Retinal pigment epithelial cell (primary cell): ENCODE results near the gene PCDHA11.
"Not testable (repeated sequence)": the region's sequence is repeated elsewhere in the genome, so short reads cannot be mapped to it uniquely, and the experiment has no call there.

ENCODE experiments used
- DNase-seq: peaks from one replicate; pipeline ENCODE4 v3.0.0-alpha.2; 2010; ENCODE audit warnings: low read depth
- H3K4me3 ChIP-seq: 2 replicates; pipeline ENCODE4 v1.5.1; 2011; ENCODE audit warnings: mild to moderate bottlenecking, low read length, control low read depth, moderate library complexity
- TF ChIP-seq, protein P1 (sequence below): conservative IDR thresholded peaks from 2 replicates; pipeline ENCODE4 v1.5.1; 2011; ENCODE audit warnings: low read depth, low read length, control low read depth, inconsistent platforms

Gene PCDHA11

DNA sequence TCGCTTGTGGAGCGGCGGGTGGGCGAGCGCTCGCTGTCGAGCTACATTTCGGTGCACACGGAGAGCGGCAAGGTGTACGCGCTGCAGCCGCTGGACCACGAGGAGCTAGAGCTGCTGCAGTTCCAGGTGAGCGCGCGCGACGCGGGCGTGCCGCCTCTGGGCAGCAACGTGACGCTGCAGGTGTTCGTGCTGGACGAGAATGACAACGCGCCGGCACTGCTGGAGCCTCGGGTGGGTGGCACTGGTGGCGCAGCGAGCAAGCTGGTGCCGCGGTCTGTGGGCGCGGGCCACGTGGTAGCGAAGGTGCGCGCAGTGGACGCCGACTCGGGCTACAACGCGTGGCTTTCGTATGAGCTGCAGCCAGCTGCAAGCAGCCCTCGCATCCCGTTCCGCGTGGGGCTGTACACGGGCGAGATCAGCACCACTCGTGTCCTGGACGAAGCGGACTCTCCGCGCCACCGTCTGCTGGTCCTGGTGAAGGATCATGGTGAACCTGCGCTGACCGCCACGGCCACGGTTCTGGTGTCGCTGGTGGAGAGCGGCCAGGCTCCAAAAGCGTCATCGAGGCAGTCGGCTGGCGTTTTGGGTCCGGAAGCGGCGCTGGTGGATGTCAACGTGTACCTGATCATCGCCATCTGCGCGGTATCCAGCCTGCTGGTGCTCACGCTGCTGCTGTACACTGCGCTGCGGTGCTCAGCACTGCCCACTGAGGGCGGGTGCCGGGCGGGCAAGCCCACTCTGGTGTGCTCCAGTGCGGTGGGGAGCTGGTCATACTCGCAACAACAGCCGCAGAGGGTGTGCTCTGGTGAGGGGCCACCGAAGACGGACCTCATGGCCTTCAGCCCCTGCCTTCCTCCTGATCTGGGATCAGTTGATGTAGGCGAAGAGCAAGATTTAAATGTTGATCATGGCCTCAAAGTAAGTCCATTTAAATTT lies 25.7 kb upstream of the PCDHA11 start:
- no peak overlapping the region for H3K4me3 ChIP-seq
- no peak for DNase-seq
- TF ChIP-seq, protein P1, sequence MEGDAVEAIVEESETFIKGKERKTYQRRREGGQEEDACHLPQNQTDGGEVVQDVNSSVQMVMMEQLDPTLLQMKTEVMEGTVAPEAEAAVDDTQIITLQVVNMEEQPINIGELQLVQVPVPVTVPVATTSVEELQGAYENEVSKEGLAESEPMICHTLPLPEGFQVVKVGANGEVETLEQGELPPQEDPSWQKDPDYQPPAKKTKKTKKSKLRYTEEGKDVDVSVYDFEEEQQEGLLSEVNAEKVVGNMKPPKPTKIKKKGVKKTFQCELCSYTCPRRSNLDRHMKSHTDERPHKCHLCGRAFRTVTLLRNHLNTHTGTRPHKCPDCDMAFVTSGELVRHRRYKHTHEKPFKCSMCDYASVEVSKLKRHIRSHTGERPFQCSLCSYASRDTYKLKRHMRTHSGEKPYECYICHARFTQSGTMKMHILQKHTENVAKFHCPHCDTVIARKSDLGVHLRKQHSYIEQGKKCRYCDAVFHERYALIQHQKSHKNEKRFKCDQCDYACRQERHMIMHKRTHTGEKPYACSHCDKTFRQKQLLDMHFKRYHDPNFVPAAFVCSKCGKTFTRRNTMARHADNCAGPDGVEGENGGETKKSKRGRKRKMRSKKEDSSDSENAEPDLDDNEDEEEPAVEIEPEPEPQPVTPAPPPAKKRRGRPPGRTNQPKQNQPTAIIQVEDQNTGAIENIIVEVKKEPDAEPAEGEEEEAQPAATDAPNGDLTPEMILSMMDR = no peak

DNA sequence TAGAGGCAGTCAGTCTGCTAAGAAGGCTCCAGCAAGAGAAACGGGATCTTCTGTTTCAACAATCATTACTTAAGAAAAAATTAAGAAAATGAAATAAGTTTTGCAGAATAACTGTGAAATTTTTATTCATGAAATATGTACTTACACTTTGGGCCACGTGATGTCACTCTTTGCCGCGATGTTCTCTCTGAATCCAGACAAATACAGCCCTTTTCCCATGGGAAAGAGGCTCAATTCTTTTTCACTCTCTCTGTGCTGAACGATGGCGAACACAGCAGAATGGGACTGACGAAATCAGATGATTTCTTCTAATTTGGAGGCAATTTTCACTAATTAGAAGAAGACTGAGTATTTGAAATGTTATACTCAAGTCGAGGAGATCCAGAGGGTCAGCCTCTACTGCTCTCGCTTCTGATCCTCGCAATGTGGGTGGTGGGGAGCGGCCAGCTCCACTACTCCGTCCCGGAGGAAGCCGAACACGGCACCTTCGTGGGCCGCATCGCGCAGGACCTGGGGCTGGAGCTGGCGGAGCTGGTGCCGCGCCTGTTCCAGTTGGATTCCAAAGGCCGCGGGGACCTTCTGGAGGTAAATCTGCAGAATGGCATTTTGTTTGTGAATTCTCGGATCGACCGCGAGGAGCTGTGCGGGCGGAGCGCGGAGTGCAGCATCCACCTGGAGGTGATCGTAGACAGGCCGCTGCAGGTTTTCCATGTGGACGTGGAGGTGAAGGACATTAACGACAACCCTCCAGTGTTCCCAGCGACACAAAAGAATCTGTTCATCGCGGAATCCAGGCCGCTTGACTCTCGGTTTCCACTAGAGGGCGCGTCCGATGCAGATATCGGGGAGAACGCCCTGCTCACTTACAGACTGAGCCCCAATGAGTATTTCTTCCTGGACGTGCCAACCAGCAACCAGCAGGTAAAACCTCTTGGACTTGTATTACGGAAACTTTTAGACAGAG lies 20.3 kb upstream of the PCDHA11 start, which contains the start of gene PCDHA9:
PCDHA9 (plus strand) TSS at position 244 of the 964 bp plus-strand sequence; CDS start at position 358, 114 bp downstream.
- DNase-seq, H3K4me3 ChIP-seq: not testable (repeated sequence)

DNA sequence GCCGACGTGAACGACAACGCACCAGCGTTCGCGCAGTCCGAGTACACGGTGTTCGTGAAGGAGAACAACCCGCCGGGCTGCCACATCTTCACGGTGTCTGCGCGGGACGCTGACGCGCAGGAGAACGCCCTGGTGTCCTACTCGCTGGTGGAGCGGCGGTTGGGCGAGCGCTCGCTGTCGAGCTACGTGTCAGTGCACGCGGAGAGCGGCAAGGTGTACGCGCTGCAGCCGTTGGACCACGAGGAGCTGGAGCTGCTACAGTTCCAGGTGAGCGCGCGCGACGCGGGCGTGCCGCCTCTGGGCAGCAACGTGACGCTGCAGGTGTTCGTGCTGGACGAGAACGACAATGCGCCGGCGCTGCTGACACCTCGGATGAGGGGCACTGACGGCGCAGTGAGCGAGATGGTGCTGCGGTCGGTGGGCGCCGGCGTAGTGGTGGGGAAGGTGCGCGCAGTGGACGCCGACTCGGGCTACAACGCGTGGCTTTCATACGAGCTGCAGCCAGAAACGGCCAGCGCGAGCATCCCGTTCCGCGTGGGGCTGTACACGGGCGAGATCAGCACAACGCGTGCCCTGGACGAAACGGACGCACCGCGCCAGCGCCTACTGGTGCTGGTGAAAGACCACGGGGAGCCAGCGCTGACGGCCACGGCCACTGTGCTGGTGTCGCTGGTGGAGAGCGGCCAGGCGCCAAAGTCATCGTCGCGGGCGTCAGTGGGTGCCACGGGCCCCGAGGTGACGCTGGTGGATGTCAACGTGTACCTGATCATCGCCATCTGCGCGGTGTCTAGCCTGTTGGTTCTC lies 18.7 kb upstream of the PCDHA11 start:
- not testable (repeated sequence) for DNase-seq, H3K4me3 ChIP-seq

DNA sequence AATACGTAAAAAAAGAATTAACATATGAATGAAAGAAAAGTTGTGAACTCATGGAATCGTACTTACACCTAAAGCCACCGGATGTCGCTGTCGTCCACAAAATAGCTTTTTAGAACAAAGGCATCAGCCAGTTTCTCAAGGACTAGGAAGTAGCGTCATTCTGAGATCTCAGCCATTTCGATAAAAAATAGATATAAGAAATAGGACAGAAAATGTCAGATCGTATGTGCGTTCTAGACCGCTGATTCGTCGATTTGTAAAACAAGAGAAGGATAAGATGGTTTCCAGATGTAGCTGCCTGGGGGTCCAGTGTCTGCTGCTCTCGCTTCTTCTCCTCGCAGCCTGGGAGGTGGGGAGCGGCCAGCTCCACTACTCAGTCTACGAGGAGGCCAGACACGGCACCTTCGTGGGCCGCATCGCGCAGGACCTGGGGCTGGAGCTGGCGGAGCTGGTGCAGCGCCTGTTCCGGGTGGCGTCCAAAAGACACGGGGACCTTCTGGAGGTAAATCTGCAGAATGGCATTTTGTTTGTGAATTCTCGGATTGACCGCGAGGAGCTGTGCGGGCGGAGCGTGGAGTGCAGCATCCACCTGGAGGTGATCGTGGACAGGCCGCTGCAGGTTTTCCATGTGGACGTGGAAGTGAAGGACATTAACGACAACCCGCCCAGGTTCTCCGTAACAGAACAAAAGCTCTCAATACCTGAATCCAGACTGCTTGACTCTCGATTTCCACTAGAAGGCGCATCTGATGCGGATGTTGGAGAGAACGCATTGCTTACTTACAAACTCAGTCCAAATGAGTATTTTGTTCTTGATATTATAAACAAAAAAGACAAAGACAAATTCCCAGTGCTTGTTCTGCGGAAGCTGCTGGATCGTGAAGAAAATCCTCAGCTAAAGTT lies 12.7 kb upstream of the PCDHA11 start, which contains the start of gene PCDHA10:
PCDHA10 (plus strand) TSS at position 126 of the 903 bp plus-strand sequence; CDS start at position 278, 152 bp downstream.
- no peak within 1 kb of the TSS for H3K4me3 ChIP-seq
- no peak for DNase-seq
- TF ChIP-seq, protein P1 = peak; percentile 7

DNA sequence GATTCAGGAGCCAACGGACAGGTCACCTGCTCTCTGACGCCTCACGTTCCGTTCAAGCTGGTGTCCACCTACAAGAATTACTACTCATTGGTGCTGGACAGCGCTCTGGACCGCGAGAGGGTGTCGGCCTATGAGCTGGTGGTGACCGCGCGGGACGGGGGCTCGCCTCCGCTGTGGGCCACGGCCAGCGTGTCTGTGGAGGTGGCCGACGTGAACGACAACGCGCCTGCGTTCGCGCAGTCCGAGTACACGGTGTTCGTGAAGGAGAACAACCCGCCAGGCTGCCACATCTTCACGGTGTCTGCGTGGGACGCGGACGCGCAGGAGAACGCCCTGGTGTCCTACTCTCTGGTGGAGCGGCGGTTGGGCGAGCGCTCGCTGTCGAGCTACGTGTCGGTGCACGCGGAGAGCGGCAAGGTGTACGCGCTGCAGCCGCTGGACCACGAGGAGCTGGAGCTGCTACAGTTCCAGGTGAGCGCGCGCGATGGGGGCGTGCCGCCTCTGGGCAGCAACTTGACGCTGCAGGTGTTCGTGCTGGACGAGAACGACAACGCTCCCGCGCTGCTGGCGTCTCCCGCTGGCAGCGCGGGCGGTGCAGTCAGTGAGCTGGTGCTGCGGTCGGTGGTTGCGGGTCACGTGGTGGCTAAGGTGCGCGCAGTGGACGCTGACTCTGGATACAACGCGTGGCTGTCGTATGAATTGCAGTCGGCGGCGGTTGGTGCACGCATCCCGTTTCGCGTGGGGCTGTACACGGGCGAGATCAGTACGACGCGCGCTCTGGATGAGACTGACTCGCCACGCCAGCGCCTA lies 11.4 kb upstream of the PCDHA11 start:
- DNase-seq = no peak
- TF ChIP-seq, protein P1 = no peak
- H3K4me3 ChIP-seq = no peak overlapping the region

DNA sequence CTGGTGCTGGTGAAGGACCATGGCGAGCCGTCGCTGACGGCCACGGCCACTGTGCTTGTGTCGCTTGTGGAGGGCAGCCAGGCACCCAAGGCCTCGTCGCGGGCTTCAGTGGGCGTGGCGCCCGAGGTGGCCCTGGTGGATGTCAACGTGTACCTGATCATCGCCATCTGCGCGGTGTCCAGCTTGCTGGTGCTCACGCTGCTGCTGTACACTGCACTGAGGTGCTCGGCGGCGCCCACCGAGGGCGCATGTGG lies 10.8 kb upstream of the PCDHA11 start:
- TF ChIP-seq, protein P1 = no peak
- no peak for DNase-seq
- no peak overlapping the region for H3K4me3 ChIP-seq
